Neural progenitor cell (in vitro differentiated cells): ENCODE measurements around the gene TSPEAR.

Experiments
- CTCF ChIP-seq: fragments of 200-600 bp; sonication (generic); IDR thresholded peaks from 2 replicates; pipeline ENCODE4 v1.5.1; 2017; ENCODE audit warnings: antibody characterized with exemption, mild to moderate bottlenecking
- EZH2 ChIP-seq: fragments of 200-600 bp; sonication (generic); IDR thresholded peaks from 2 replicates; pipeline ENCODE4 v1.6.1; 2017; ENCODE audit warnings: antibody characterized with exemption, mild to moderate bottlenecking, moderate library complexity
- EZH2phosphoT487 ChIP-seq: fragments of 200-600 bp; sonication (generic); IDR thresholded peaks from 2 replicates; pipeline ENCODE4 v1.6.1; 2017; ENCODE audit warnings: antibody characterized with exemption

DNA sequence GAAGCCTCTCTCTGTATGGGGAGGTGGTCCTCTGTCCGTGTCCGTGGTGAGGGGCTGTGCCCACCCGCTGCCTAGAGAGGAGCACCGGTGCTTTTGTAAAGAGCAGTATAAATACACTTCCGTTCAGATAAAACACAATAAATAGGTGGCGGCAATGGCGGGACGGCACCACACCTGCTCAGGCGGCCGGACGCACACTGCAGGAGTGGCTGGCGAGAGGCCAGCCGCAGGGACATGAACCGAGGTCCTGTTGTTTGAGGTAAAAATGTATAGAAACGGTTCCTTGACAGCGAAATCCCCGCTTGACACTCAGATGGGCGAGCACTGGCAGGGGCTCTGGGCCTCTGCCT is 212.2 kb downstream of the TSPEAR start:
- TF ChIP-seq CTCF = no peak
- no peak for TF ChIP-seq EZH2phosphoT487
- no peak for TF ChIP-seq EZH2
